Measurements from ENCODE around the gene B3GALNT2. TPM values are rescaled to one million over a fixed set of nuclear protein-coding genes. Genes with fewer than 3 reads are reported as not detected.

The B3GALNT2 gene
- total RNA-seq, 1 donor from 2014 or later = 20.1 TPM

DNA sequence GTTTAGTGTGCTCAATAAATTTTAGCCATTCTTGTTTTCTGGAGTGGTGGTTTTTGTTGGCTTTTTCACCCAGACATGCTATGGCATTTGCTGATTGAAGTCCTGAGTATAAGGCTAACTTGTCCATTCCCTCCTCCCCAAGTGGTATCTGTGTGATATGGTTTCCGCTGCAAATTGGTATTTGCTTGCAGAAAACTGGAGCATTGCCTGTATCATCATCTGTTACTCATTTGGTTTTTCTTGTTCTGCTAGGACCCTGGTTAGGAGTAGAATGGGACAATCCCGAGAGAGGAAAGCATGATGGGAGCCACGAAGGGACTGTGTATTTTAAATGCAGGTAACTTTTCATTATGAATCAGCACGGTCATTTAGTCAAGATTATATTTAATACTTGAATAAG lies 103.0 kb downstream of the B3GALNT2 start:
- TF ChIP-seq, protein P1, sequence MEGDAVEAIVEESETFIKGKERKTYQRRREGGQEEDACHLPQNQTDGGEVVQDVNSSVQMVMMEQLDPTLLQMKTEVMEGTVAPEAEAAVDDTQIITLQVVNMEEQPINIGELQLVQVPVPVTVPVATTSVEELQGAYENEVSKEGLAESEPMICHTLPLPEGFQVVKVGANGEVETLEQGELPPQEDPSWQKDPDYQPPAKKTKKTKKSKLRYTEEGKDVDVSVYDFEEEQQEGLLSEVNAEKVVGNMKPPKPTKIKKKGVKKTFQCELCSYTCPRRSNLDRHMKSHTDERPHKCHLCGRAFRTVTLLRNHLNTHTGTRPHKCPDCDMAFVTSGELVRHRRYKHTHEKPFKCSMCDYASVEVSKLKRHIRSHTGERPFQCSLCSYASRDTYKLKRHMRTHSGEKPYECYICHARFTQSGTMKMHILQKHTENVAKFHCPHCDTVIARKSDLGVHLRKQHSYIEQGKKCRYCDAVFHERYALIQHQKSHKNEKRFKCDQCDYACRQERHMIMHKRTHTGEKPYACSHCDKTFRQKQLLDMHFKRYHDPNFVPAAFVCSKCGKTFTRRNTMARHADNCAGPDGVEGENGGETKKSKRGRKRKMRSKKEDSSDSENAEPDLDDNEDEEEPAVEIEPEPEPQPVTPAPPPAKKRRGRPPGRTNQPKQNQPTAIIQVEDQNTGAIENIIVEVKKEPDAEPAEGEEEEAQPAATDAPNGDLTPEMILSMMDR (IDR thresholded peaks at IDR 0.05) = no peak
- DNase-seq (no peak), ATAC-seq (no peak)
- H3K36me3 ChIP-seq = no peaks in the 10 kb centered on the region
- H3K27ac ChIP-seq = no peak overlapping the region
- intact Hi-C loops (cut with DNase I) = no loop called here
- no peaks in the 10 kb centered on the region for H3K27me3 ChIP-seq
- H3K4me1 ChIP-seq = no peaks in the 10 kb centered on the region
- H3K9me3 ChIP-seq = no peaks in the 10 kb centered on the region
- no peak overlapping the region for H3K4me3 ChIP-seq

Other genes starting within 250 kb of the B3GALNT2 start
- gene ARID4B, start 176.3 kb downstream of the B3GALNT2 start, total RNA-seq = 38.7 TPM
- 33.1 TPM for gene GGPS1, start 175.9 kb downstream of the B3GALNT2 start, total RNA-seq
- 27.2 TPM for gene TBCE, start 137.0 kb downstream of the B3GALNT2 start, total RNA-seq
- not detected for gene GNG4, start 145.3 kb upstream of the B3GALNT2 start, total RNA-seq

Measured in upper lobe of right lung (tissue), 1 donor.